IMR-90 (cell line): ENCODE results near the gene SP2.
A peak's percentile ranks its signal among the peaks of the same experiment; 100 is the strongest.

Experiments used
- CEBPB ChIP-seq: IDR thresholded peaks from 2 replicates; pipeline ENCODE4 v1.6.1; 2012; ENCODE audit warnings: low read depth, low read length, improper control_type of control experiment
- CTCF ChIP-seq: conservative IDR thresholded peaks from 2 replicates; pipeline ENCODE4 v1.5.1; 2012; ENCODE audit warnings: mild to moderate bottlenecking, low read depth, low read length, improper control_type of control experiment
- FOS ChIP-seq: fragments of 150-350 bp; IDR thresholded peaks from 2 replicates; pipeline ENCODE4 v1.6.1; 2016; ENCODE audit warnings: low read depth, low read length
- MAFK ChIP-seq: IDR thresholded peaks from 2 replicates; pipeline ENCODE4 v1.6.1; 2012; ENCODE audit warnings: low read depth, low read length, improper control_type of control experiment
- MAZ ChIP-seq: IDR thresholded peaks from 2 replicates; pipeline ENCODE4 v1.6.1; 2012; ENCODE audit warnings: low read depth, mild to moderate bottlenecking, low read length, improper control_type of control experiment, moderate library complexity, borderline replicate concordance
- MXI1 ChIP-seq: IDR thresholded peaks from 2 replicates; pipeline ENCODE4 v1.6.1; 2012; ENCODE audit warnings: low read depth, mild to moderate bottlenecking, low read length, moderate library complexity, borderline replicate concordance
- POLR2A ChIP-seq: IDR thresholded peaks from 2 replicates; pipeline ENCODE4 v1.6.1; 2012; ENCODE audit warnings: mild to moderate bottlenecking, low read depth, low read length
- RAD21 ChIP-seq: IDR thresholded peaks from 2 replicates; pipeline ENCODE4 v1.6.1; 2012; ENCODE audit warnings: low read length, improper control_type of control experiment
- RCOR1 ChIP-seq: IDR thresholded peaks from 2 replicates; pipeline ENCODE4 v1.6.1; 2012; ENCODE audit warnings: mild to moderate bottlenecking, low read length, improper control_type of control experiment; ENCODE audit not compliant: insufficient replicate concordance
- RFX5 ChIP-seq: IDR thresholded peaks from 2 replicates; pipeline ENCODE4 v1.8.0; 2012; ENCODE audit warnings: low read depth, mild to moderate bottlenecking, low read length, moderate library complexity
- SMC3 ChIP-seq: fragments of 150-350 bp; IDR thresholded peaks from 2 replicates; pipeline ENCODE4 v1.6.1; 2016; ENCODE audit warnings: low read depth, mild to moderate bottlenecking, antibody characterized with exemption, low read length, moderate library complexity
- USF2 ChIP-seq: fragments of 150-350 bp; IDR thresholded peaks from 2 replicates; pipeline ENCODE4 v1.6.1; 2017; ENCODE audit warnings: mild to moderate bottlenecking, antibody characterized with exemption, low read length, low read depth
- TF ChIP-seq, protein P1 (sequence below): fragments of 150-350 bp; IDR thresholded peaks from 2 replicates; pipeline ENCODE4 v1.6.1; 2016; ENCODE audit warnings: low read depth, mild to moderate bottlenecking, low read length, moderate library complexity, borderline replicate concordance

DNA sequence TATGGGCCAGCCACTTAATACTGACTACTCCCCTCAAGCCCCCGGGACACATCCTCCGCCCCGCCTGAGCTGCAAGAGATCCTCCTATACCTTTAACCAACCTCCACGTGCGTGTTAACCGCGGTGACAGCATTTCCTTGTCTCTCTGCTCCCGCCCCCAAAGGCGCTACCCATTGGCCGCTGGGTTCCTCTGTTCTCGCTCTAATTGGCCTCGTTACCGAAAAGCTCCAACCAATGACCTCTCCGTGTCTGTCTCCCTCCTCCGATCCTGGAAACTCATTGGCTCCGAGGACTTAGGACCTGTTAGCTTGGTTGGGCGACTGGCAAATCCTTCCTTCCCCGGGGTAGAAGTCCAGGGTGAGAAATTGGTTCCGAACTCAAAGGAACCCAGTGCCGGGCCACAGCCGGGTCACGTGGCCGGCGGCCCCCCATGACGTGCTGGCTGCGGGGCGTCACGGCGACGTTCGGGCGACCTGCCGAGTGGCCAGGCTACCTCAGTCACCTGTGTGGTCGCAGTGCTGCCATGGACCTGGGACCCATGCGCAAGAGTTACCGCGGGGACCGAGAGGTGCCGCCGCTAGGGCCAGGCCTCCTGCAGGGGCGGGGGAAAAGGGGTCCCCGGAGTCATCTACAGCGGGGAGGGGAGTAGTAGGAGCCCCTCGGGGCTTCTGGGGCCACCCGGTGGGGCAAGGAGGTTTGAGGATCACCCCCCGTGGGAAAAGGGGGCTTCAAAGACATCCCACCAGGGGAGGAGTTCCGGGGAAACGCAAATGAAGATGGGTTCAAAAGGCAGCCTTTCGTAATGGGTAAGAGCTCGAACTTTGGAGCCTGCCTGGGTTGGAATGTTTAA lies 45.4 kb downstream of the SP2 start, which contains the start of gene PNPO:
- no peak for TF ChIP-seq MAZ
- TF ChIP-seq CTCF = no peak
- no peak for TF ChIP-seq POLR2A
- peak; percentile 36; the same call in 1 of the 2 replicates for TF ChIP-seq RFX5
- no peak for TF ChIP-seq RCOR1
- peak; percentile 90; the same call in 1 of the 2 replicates for TF ChIP-seq MXI1
- no peak for TF ChIP-seq CEBPB
- peak; percentile 77 for TF ChIP-seq USF2
- peak; percentile 19; the same call in 1 of the 2 replicates for TF ChIP-seq FOS
- no peak for TF ChIP-seq RAD21
- TF ChIP-seq, protein P1, sequence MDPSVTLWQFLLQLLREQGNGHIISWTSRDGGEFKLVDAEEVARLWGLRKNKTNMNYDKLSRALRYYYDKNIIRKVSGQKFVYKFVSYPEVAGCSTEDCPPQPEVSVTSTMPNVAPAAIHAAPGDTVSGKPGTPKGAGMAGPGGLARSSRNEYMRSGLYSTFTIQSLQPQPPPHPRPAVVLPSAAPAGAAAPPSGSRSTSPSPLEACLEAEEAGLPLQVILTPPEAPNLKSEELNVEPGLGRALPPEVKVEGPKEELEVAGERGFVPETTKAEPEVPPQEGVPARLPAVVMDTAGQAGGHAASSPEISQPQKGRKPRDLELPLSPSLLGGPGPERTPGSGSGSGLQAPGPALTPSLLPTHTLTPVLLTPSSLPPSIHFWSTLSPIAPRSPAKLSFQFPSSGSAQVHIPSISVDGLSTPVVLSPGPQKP = no peak
- no peak for TF ChIP-seq SMC3
- TF ChIP-seq MAFK = no peak
